PC-3 (cell line): Measurements from ENCODE around the gene TTC39B. TPM values are rescaled to one million over a fixed set of nuclear protein-coding genes. Genes with fewer than 3 reads are reported as not detected.

Experiments used
- ATAC-seq: fragments of 200-7000 bp; cut with Tn5 transposase; 2 replicates; pipeline ENCODE4 v1.9.1; 2020; ENCODE audit warnings: mild to moderate bottlenecking, moderate library complexity
- BruUV-seq: library from RNA; stranded (reverse); fragments of 400-500 nt; replicated peaks from 2 replicates; lab custom pipeline; 2021; lab: Mats Ljungman, UMichigan
- CTCF ChIA-PET: fragments of 300-600 bp; sonication (Branson Sonifier 250); formaldehyde crosslinking; loops from one replicate; lab custom pipeline; 2022; ENCODE audit warnings: antibody characterized with exemption; lab: Charles Lee
- POLR2A ChIA-PET: fragments of 300-600 bp; sonication (Branson Sonifier 250); formaldehyde crosslinking; loops from one replicate; lab custom pipeline; 2022; ENCODE audit warnings: antibody characterized with exemption; ENCODE audit not compliant: unreplicated experiment; lab: Charles Lee
- DNase-seq: peaks from one replicate; pipeline ENCODE4 v3.0.0-alpha.2; 2015
- H2AFZ ChIP-seq: fragments of 300-600 bp; sonication (generic); 2 replicates; pipeline ENCODE4 v1.6.0; 2016; ENCODE audit warnings: antibody characterized with exemption, low read length
- H3F3A ChIP-seq: fragments of 300-600 bp; sonication (generic); one replicate; pipeline ENCODE4 v1.6.0; 2017; ENCODE audit warnings: antibody characterized with exemption, low read length, control low read depth, mild to moderate bottlenecking; ENCODE audit not compliant: unreplicated experiment
- H3K27ac ChIP-seq: fragments of 300-600 bp; sonication (generic); 2 replicates; pipeline ENCODE4 v1.5.1; 2016; ENCODE audit warnings: mild to moderate bottlenecking, low read length
- H3K27me3 ChIP-seq: fragments of 300-600 bp; sonication (generic); 2 replicates; pipeline ENCODE4 v1.6.1; 2016; ENCODE audit warnings: low read length, mixed read lengths
- H3K36me3 ChIP-seq: fragments of 300-600 bp; sonication (generic); 2 replicates; pipeline ENCODE4 v1.6.1; 2016; ENCODE audit warnings: low read depth, mixed run types, low read length, mixed read lengths
- H3K4me1 ChIP-seq: fragments of 300-600 bp; sonication (generic); 2 replicates; pipeline ENCODE4 v1.5.1; 2016; ENCODE audit warnings: low read length; ENCODE audit not compliant: insufficient read depth
- H3K4me2 ChIP-seq: fragments of 300-600 bp; sonication (generic); 2 replicates; pipeline ENCODE4 v1.6.0; 2016; ENCODE audit warnings: low read length
- H3K4me3 ChIP-seq: fragments of 300-600 bp; sonication (generic); 2 replicates; pipeline ENCODE4 v1.5.1; 2016; ENCODE audit warnings: mild to moderate bottlenecking, low read length, mixed read lengths
- H3K79me2 ChIP-seq: fragments of 300-600 bp; sonication (generic); 2 replicates; pipeline ENCODE4 v1.6.1; 2017; ENCODE audit warnings: low read length, mixed read lengths
- H3K9ac ChIP-seq: fragments of 300-600 bp; sonication (generic); 2 replicates; pipeline ENCODE4 v1.6.0; 2016; ENCODE audit warnings: mild to moderate bottlenecking, low read length
- H3K9me2 ChIP-seq: fragments of 300-600 bp; sonication (generic); replicated peaks from 2 replicates; pipeline ENCODE4 v1.6.1; 2016; ENCODE audit warnings: mixed run types, low read length, mixed read lengths
- H3K9me3 ChIP-seq: fragments of 300-600 bp; sonication (generic); 2 replicates; pipeline ENCODE4 v1.6.1; 2016; ENCODE audit warnings: low read length, mixed read lengths
- H4K20me1 ChIP-seq: fragments of 300-600 bp; sonication (generic); 2 replicates; pipeline ENCODE4 v1.6.1; 2016; ENCODE audit warnings: low read length, mixed read lengths
- CTCF ChIP-seq: fragments of 300-600 bp; sonication (generic); conservative IDR thresholded peaks from 2 replicates; pipeline ENCODE4 v1.5.1; 2017; ENCODE audit warnings: antibody characterized with exemption, low read depth, mild to moderate bottlenecking, low read length
- EZH2 ChIP-seq: fragments of 300-600 bp; sonication (generic); IDR thresholded peaks from one replicate; pipeline ENCODE4 v1.6.1; 2017; ENCODE audit warnings: antibody characterized with exemption, mild to moderate bottlenecking, low read length; ENCODE audit not compliant: unreplicated experiment
- EZH2phosphoT487 ChIP-seq: fragments of 300-600 bp; sonication (generic); IDR thresholded peaks from 2 replicates; pipeline ENCODE4 v1.6.1; 2018; ENCODE audit warnings: mild to moderate bottlenecking, antibody characterized with exemption, low read length, borderline replicate concordance
- intact Hi-C: fragments of 100-400 bp; cut with micrococcal nuclease; formaldehyde crosslinking; loops from 2 replicates; pipeline ENCODE4 v1.9.0; 2023
- total RNA-seq: library from RNA; depleted of rRNA; stranded (reverse); fragments of >200 nt; gene quantifications from 2 replicates; pipeline ENCODE4 v1.2.3, GENCODE V29; 2014

Gene TTC39B
- total RNA-seq, 1 experiment from 2014 or later, result 1.5 TPM

GRCh38 chr9:15180124-15180523 lies 126.9 kb downstream of the TTC39B start:
- Histone ChIP-seq H3K4me2 (no peak overlapping the region), H4K20me1 (no peaks in the 10 kb centered on the region), H3K9me2 (no peaks in the 10 kb centered on the region), H3K27me3 (no peaks in the 10 kb centered on the region), H3K79me2 (no peaks in the 10 kb centered on the region), H3K4me1 (no peaks in the 10 kb centered on the region), H3K27ac (no peak overlapping the region), H3K9ac (no peak overlapping the region), H3K4me3 (no peak overlapping the region), H3K9me3 (no peaks in the 10 kb centered on the region), H3K36me3 (no peaks in the 10 kb centered on the region), H2AFZ (no peak overlapping the region), H3F3A (no peaks in the 10 kb centered on the region)
- DNase-seq (no peak), ATAC-seq (no peak)
- BruUV-seq, result no TSS peak
- no peak for TF ChIP-seq CTCF
- TF ChIP-seq EZH2, result no peak
- no peak for TF ChIP-seq EZH2phosphoT487
- CTCF ChIA-PET, result no interaction called here
- intact Hi-C loops, result no loop called here
- POLR2A ChIA-PET, result no interaction called here

- Histone ChIP-seq H3K4me1 (no peaks in the 10 kb centered on the region), H3K27me3 (no peaks in the 10 kb centered on the region), H3K4me3 (no peak overlapping the region), H3K9me2 (no peaks in the 10 kb centered on the region), H4K20me1 (no peaks in the 10 kb centered on the region), H3K79me2 (no peaks in the 10 kb centered on the region), H2AFZ (no peak overlapping the region), H3F3A (no peaks in the 10 kb centered on the region), H3K9ac (no peak overlapping the region), H3K4me2 (no peak overlapping the region), H3K27ac (no peak overlapping the region), H3K36me3 (no peaks in the 10 kb centered on the region), H3K9me3 (no peaks in the 10 kb centered on the region)
- ATAC-seq (no peak), DNase-seq (no peak)
- ChIA-PET POLR2A (no interaction called here), CTCF (no interaction called here)
- intact Hi-C loops, result no loop called here
- no TSS peak for BruUV-seq
- TF ChIP-seq EZH2phosphoT487 (no peak), EZH2 (no peak), CTCF (no peak)
Observed at GRCh38 chr9:15178631-15179030, 128.4 kb downstream of the TTC39B start.

- intact Hi-C loops, result no loop called here
- H3K27ac ChIP-seq, result no peak overlapping the region
- H3K27me3 ChIP-seq, result no peaks in the 10 kb centered on the region
- no peaks in the 10 kb centered on the region for H3K79me2 ChIP-seq
- DNase-seq (no peak), ATAC-seq (no peak)
- H3K9ac ChIP-seq, result no peak overlapping the region
- H3K9me2 ChIP-seq, result no peaks in the 10 kb centered on the region
- no peaks in the 10 kb centered on the region for H4K20me1 ChIP-seq
- no TSS peak for BruUV-seq
- H2AFZ ChIP-seq, result no peak overlapping the region
- no peak overlapping the region for H3K4me3 ChIP-seq
- no peaks in the 10 kb centered on the region for H3K36me3 ChIP-seq
- ChIA-PET CTCF (no interaction called here), POLR2A (no interaction called here)
- H3K4me1 ChIP-seq, result no peaks in the 10 kb centered on the region
- no peak overlapping the region for H3K4me2 ChIP-seq
- no peaks in the 10 kb centered on the region for H3F3A ChIP-seq
- TF ChIP-seq EZH2 (no peak), CTCF (no peak), EZH2phosphoT487 (no peak)
- no peaks in the 10 kb centered on the region for H3K9me3 ChIP-seq
Observed at GRCh38 chr9:15176836-15177235, 130.2 kb downstream of the TTC39B start.
